GM21825 (cell line): ENCODE results near the gene DIS3L2.
"Not testable (repeated sequence)": the region's sequence is repeated elsewhere in the genome, so short reads cannot be mapped to it uniquely, and the experiment has no call there.

ENCODE experiments used
- ATAC-seq: cut with Tn5 transposase; IDR thresholded peaks from one replicate; pipeline ENCODE4 v1.9.1; 2021; ENCODE audit warnings: mild to moderate bottlenecking, moderate library complexity; ENCODE audit not compliant: unreplicated experiment

Gene DIS3L2

DNA sequence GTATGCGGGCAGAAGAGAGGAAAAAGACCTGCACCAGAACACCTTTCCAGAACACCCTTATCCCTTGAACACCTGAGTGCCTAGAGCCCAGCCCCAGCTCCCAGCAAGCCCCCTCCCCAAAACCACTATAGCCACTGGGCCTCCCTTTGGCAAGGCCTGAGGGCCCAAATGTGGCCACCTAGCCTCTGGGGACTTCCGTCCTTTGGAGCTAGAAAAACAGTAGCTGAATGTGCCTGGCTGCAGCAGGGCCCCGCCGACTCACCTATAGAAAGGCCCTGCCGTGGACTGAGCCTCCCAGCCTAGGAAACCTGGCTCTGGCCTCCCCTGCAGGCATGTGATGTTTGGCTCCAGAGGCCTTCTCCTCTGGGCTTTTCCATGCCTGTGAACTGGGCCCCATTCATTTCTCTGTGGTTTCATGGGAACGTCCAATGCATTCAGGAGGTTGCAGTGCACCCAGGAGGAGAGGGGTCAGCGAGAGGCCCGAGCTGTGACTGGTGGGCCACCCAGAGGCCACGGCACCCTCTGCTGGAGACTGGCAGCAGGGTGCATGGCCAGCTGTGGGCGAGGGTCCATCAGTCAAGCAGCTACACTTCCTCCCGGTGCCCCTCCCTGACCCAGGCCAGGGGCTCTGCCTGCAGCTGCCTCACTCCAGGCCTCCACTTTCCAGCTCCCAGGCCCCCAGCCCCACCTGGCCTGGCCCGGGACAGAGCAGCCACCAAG, 401.7 kb downstream of the DIS3L2 start:
- ATAC-seq, result not testable (repeated sequence)

DNA sequence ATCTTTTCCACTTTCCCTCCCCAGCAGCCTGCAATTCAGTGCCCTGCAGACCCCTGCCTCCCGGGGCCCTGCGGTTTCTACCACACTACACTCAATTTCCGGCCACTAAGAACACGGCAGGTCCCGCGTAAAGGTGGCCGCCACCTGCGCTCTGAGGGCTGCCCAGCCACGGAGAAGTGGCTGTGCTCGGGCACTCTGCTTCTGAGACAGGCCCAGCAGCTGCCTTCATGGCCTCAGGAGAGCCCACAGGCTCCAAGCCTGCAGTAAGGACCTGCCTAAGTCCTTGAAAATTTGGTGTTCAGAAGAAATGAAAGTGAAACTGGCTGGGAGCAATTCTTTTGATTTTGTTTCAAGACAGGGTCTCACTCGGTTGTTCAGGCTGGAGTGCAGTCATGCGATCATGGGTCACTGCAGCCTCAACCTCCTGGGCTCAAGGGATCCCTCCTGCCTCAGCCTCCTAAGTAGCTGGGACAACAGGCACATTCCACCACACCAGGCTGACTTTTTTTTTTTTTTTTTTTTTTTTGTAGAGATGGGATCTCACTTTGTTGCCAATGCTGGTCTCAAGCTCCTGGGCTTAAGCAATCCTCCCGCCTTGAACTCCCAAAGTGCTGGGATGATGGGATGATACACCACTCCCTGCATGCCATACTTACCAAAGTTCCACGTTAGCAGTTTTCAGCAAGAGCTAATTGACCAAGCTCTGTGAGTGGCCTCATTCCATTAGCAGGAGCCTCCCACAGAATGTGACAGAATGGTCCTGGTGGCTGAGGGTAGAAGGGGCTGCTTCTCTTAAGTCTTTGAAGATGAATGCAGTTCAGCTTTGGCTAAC, 402.5 kb downstream of the DIS3L2 start:
- no peak for ATAC-seq

DNA sequence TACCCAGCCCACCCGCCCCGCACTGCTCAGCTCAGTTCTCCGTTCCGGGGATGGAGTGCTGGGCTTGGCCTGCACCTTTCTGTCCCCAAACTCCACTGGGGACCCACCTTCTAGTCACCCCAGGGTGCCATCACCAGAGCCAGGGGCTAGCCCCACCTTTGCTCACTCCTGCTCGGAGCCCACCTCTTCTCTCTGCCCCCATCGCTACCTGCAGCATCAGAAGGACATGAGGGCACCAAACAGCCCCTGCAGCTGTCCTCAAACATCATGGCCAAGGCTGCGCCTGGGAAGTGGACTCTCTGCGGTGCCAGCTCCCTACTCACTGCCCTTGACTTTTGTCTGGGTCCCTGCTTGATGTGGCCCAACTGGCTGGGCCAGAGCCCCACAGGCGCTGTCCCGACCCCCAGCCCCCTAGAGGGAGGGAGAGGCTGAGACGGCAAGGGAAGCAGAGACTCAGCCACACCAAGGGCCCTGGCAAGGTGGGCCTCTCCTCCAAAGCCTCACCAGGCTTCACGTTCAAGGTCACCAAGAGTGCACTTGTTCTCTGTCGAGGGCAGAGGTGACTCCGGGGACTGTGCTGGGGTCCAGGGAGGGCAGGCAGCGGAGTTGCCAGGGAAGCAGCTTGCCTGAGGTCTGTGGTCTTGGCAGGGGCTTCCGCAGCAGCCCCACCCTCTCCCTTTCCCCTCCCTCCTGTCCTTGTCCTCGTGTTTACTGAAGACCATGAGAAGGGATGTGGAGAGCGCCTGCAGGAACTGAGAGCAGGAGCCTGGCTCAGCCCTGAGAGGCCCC, 403.5 kb downstream of the DIS3L2 start:
- not testable (repeated sequence) for ATAC-seq

DNA sequence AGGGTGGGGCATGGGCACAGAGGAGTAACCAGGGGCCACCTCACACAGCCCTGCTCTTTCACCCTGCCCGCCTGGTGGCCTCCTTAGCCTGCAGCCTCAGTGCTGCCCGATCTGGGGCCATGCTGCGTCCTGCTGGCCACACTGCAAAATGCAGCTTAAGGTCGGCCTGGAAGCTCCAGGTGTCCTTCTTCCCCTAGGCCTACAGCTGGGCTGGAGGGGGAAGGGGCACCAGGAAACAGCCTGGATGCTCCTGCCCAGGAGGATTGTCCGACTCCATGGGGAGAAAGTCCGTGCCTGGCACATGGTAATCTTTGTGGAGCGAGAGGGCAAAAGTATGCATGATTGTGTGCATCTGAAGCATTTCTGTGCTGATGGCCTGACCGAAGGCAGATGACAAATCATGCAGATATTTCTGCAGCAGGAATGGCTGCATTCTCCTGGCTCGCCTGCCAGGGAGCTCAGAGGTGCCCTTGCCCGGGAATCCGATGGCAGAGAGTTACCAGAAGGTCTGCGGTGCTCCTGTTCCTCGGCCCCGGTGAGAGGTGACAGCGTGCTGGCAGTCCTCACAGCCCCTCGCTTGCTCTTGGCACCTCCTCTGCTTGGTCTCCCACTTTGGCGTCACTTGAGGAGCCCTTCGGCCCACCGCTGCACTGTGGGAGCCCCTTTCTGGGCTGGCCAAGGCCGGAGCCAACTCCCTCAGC, 404.3 kb downstream of the DIS3L2 start:
- ATAC-seq, result no peak

DNA sequence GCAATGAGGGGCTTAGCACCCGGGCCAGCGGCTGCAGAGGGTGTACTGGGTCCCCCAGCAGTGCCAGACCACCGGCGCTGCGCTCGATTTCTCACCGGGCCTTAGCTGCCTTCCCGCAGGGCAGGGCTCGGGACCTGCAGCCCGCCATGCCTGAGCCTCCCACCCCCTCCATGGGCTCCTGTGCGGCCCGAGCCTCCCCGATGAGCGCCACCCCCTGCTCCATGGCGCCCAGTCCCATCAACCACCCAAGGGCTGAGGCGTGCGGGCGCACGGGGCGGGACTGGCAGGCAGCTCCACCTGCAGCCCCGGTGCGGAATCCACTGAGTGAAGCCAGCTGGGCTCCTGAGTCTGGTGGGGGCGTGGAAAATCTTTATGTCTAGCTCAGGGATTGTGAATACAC, 404.9 kb downstream of the DIS3L2 start:
- not testable (repeated sequence) for ATAC-seq

DNA sequence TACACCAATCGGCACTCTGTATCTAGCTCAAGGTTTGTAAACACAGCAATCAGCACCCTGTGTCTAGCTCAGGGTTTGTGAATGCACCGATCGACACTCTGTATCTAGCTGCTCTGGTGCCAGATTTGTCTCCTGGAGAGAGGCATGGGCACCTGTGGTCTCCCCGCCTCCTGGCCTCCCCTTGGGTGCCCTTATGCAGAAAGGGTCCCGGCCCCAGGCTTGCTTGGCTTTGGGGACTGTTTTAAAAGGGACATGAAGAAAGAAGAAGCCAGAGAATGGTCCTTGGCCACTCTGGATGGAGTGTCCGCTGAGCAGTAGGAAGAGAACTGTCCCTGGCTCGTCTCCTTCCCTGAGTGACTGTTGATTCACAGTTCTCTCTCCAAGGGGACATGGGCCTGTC, 405.5 kb downstream of the DIS3L2 start:
- no peak for ATAC-seq

DNA sequence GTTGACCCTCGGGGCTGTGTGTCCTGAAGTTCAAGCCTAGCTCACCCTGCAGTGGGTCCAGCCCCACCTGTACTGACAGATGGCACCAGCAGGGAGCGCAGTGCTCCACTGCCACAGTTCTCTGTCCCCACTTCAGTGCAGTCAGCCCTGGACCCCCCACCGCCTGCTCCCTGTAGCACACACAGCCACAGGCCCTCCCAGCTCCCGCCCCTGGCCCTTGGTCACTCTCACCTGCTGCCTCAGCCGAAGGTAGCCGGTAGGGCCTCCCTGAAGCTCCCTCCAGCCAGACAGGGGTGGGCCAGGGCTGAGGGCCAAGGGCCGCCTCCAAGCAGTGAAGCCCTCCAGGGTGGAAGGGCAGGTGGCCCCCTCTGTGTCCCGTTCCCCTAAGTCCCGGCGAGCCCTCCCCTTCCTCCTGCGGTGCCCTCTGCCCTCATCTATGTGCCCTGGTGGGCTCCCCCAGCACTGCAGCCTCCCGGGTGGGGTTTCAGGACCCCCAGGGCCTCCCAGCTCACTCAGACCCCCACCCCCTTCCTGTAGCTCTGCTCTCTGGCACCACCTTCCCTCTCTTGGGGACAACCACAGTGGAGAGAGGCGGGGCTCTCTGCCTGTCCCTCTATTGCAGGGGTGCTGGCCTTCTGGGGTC, 406.2 kb downstream of the DIS3L2 start:
- no peak for ATAC-seq

DNA sequence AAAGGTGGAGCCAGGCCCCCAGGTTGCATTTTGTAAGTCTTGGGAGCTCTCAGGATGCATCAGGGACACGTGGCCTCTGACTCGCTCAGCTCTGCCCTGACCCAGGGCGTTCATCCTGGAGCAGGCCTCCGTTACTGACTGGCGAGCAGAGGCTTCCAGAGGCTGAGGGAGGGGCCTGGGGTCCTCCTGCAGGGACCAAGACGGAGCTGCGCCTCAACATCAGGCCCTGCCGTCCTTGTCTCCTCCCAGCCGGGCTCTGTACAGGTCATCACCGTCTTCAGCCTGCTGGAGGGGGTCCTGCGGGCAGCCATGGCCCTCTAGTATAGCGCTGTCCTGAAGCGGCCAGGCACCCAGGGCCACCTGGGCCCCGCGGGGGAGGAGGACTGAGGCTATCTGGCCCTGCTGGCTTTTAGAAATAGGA, 406.8 kb downstream of the DIS3L2 start:
- no peak for ATAC-seq

DNA sequence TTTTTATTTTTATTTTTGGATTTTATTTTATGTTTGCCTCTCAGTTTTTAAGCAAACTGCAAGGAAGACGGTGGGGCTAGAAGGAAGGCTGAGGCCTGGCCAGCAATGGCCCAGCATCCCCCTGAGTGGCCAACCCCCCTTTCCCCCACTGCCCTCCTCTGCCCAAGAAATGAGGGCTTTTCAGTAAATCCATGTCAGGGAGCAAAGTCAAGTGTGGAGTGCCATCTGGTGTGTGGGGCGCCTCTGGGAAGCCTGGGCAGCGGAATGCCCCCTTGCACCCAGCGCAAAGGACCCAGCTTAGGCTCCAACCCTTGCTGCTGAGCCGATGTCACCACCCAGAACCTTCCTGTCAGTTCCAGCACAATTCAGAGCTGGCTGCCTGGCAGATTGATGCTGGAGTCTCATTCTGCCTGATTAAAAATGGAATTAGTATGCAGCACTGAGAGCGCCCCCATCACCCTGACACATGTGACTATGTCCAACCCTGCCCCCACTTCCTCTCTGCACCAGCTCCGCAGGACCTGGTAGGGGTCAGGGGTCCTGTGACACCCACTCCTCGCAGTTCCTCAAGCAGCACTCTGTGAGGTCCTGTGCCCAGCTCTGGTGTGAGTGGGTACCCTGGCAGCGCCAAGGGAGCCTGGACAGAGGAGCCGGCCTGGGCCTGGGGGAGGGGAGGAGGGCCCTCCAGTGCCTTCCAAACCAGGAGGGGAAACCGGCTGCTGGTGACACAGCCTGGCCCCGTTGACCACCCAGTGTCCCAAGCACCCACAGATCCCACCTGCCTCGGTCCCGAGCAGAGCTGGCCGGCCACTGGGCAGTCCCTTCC, 407.8 kb downstream of the DIS3L2 start:
- ATAC-seq, result no peak

DNA sequence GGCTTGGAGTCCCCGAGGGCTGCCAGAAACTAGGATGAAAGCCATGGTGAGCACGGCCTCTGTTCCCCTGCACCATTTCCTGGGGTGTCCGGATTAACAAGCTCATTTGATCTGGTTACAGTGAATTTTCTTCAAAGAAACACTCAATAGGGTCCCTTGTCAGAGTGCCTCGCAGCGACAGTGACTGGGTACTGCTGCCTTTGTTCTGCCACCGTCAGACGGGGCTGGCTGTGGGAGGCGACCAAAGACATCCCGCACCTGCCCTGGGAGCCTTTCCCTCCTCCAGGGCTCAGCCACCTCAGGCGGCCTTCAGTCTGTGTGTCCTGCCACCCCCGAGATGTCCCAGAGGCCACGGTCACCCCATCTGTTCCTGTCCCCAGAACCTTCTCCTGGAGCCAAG, 408.5 kb downstream of the DIS3L2 start:
- not testable (repeated sequence) for ATAC-seq

DNA sequence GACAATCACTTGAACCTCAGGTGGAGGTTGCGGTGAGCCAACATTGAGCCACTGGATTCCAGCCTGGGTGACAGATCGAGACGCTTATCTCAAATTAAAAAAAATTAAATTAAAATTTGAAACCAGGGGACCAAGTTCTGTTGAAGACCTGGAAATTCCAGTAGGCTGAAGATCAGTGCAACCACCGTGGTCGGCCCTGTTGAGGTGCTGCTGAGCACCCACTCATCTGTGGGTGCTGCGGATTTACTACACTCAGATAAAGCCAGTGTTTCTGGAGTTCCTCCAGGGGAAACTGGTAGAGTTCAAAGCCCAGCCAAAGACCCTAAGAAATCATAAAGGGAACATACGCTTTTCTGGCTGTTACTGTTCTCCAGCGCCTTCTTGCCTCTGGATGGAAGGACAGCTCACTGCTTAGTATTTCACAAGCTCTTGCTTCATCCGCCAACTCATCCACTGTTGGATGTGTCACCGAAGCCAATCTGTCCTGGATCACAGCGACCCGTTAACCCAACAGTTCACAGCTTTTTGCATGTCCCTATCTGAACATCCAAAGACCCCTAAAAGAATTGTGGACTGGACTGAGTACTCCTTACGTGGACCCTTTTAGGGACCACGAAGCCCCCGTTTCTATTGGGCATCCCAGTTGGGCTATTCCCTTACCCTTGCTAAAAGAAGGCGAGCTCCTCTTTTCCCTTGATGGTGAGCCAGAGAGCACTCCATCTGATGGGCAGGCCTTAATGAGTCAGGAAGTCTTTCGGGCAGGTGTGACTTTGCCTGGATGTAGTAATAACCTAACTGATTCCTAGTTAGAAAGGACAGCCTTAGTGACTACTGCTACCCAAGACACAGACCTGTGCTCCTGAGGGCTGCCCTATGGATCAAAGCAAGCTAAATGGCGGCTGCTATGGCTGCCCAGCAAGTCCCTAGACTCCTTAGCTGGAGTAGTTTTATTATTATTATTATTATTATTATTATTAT, 411.0 kb downstream of the DIS3L2 start:
- no peak for ATAC-seq

DNA sequence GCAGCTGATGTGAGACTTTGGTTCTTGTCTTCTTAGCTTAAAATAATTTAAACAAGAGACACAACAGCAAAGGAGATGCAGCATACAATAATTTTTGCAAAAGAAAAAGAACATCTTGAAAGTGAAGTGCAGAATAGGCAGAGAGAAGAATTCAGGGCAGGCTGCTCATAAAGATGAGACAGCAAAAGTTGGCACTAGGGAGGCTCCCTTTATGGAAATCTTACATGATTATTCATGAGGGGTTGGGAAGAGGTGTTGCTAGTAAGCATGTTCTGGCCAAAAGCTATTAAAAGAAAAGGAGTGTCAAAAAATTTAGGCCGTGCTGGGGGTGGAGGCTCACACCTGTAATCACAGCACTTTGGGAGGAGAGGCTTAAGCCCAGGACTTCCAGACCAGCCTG, 412.8 kb downstream of the DIS3L2 start:
- no peak for ATAC-seq

DNA sequence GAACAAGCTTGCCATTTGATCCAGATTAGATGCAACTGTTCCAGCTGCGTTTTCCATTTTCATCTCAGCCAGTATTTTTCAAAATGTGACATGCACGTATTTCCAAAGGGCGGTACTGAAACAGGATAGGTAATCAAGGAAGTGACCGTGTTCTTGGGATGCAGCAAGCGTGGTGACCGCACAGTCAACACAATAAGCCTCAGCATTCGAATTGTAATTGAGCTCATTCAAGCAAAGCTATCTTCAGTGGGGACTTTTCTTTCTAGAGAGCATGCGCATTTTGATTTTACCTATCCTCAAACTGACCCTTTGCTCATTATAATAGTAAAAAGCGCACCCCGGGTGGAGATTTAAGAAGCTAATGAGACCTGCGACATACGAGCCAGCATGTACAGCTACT, 413.7 kb downstream of the DIS3L2 start:
- ATAC-seq, result no peak

DNA sequence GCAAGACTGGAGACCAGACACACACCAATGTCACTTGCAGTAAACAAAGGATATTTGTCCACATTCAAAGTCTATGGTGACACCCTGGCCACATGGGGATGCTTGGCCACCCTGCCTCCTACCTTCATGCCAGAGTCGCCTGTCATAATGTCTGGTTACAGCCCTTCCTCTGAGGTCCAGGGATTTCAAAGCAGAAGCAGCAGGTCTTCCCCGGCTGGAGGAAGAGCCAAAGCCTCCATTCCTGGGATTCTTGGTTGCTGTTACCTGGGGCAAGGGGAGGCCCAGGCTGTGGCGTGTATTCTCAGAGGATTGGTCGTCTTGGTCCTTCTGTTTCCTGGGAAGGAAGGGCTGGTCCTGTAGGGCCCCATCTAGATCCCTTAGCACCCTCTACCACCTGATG, 414.7 kb downstream of the DIS3L2 start:
- ATAC-seq, result no peak

DNA sequence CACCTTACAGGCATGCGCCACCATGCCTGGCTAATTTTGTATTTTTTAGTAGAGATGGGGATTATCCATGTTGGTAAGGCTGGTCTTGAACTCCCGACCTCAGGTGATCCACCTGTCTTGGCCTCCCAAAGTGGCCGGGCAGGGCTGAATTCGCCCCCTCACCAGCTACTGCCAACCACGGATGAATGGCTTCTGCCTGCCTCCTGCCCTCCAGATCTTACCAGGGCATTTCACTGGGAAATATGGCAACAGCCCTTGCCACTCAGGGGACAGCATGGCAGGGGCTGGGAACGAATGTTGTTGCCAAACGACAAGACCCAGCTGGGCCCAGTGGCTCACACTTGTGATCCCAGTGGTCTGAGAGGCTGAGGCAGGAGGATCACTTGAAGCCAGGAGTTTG, 415.2 kb downstream of the DIS3L2 start:
- ATAC-seq, result no peak

DNA sequence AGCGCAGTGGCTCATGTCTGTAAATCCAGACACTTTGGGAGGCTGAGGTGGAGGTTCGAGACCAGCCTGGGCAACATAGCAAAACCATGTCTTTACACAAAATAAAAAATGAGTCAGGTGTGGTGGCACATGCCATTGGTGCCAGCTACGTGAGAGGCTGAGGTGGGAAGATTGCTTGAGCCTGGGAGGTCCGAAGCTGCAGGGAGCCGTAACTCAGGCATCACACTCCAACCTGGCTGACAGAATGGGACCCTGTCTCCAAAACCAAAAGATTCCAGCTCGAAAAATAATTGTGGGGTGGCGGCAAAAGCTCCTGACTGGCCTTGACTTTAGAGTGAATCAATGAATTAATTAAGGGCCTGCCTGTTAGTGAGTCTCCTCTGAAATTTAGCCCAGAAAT, 415.8 kb downstream of the DIS3L2 start:
- ATAC-seq, result no peak

DNA sequence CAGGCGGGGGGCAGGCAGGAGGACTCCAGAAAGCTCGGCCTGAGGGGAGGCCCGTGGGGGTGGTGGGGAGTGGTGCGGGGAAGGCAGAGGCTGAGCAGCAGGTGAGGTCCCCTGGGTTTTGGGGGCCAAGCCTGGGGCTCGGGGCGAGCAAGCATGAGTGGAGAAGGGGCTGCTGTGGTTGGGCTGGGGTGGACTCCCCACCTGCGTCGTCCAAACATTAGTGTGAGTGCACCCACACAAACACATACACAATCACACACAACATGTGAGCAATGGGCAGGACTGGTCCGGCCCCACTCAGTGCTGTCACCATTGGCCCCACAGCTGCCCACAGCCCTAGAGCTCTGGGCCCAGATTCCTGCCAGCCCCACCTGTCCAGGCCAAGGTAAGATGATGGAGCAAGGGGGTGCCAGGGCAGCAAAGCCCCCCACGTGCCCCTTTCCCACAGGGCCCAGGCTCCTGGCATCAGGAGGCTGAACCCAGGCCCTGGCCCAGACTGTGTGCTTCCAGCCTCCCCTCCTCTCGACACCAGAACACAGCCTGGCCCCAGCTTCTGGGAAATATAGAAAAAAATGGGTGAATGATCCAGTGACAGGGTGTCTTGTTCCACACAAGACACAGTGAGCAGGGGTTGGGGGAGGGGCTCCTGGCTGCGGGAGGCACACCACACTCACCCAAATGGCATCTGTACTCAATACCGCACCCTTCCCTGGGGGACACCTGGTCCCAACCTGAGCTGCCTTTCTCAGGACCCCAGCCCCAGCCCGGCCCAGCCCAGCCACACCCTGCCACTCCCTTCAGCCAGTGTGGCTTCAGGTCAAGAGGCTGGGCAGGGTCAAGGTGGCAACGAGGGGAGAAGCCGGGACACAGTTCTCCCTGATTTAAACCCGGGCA, 416.6 kb downstream of the DIS3L2 start:
- ATAC-seq, result no peak
